ENCODE data around the gene UQCR11. TPM values are rescaled to one million over a fixed set of nuclear protein-coding genes. Genes with fewer than 3 reads are reported as not detected.

The UQCR11 gene
- total and polyA plus RNA-seq, 8 donors: 32.2 to 659 (median 153) TPM

Small RNA genes lying within 50 kb of the gene (small RNA-seq; reads per million reads assigned to genes)
- gene AC005943.2 (0 reads per million in 4 donors), gene RN7SL477P (0 reads per million in 4 donors), gene RNU6-1223P (0 reads per million in 4 donors)

Other genes starting within 250 kb of the UQCR11 start
- gene NDUFS7, start 221.6 kb downstream of the UQCR11 start, total RNA-seq: 100 to 1,000 TPM in 3 of 5 donors, 10 to 100 TPM in 2; 31.6 to 217 (median 102) TPM
- 100 to 1,000 TPM; 107 to 169 (median 138) TPM for gene NDUFS7, start 221.6 kb downstream of the UQCR11 start, polyA plus RNA-seq
- gene GAMT, start 203.9 kb downstream of the UQCR11 start, total RNA-seq: 10 to 100 TPM in 1 of 5 donors, 1 to 10 TPM in 2, not detected in 2; 2.6 to 15.6 (median 4.5) TPM
- gene GAMT, start 203.9 kb downstream of the UQCR11 start, polyA plus RNA-seq: 100 to 1,000 TPM in 1 of 3 donors, 10 to 100 TPM in 2; 26.8 to 102 (median 55.3) TPM
- gene DAZAP1, start 197.9 kb downstream of the UQCR11 start, total RNA-seq: 100 to 1,000 TPM in 1 of 5 donors, 10 to 100 TPM in 4; 21.4 to 124 (median 42.5) TPM
- 10 to 100 TPM; 55.9 to 68.1 (median 63.4) TPM for gene DAZAP1, start 197.9 kb downstream of the UQCR11 start, polyA plus RNA-seq
- 1,000 to 10,000 TPM in 4 of 5 donors, 100 to 1,000 TPM in 1; 428 to 2,471 (median 1,694) TPM for gene RPS15, start 167.1 kb downstream of the UQCR11 start, total RNA-seq
- 1,000 to 10,000 TPM; 2,846 to 4,539 (median 3,866) TPM for gene RPS15, start 167.1 kb downstream of the UQCR11 start, polyA plus RNA-seq
- gene APC2, start 155.3 kb downstream of the UQCR11 start, total RNA-seq: 1 to 10 TPM in 2 of 5 donors, under 1 TPM in 2, not detected in 1; 0.58 to 3.5 (median 2.0) TPM
- under 1 TPM; 0.10 to 0.31 (median 0.15) TPM for gene APC2, start 155.3 kb downstream of the UQCR11 start, polyA plus RNA-seq
- gene C19orf25, start 126.2 kb downstream of the UQCR11 start, total RNA-seq: 10 to 100 TPM in 4 of 5 donors, 1 to 10 TPM in 1; 5.4 to 84.3 (median 21.3) TPM
- gene C19orf25, start 126.2 kb downstream of the UQCR11 start, polyA plus RNA-seq: 10 to 100 TPM; 25.4 to 34.9 (median 32.7) TPM
- gene PCSK4, start 115.1 kb downstream of the UQCR11 start, total RNA-seq: 10 to 100 TPM in 2 of 5 donors, 1 to 10 TPM in 1, not detected in 2; 1.7 to 26.8 (median 19.7) TPM
- gene PCSK4, start 115.1 kb downstream of the UQCR11 start, polyA plus RNA-seq: 1 to 10 TPM; 2.7 to 5.0 (median 3.2) TPM
- 10 to 100 TPM in 1 of 5 donors, 1 to 10 TPM in 1, not detected in 3; 3.7 to 24.3 TPM for gene REEP6, start 114.3 kb downstream of the UQCR11 start, total RNA-seq
- 10 to 100 TPM in 1 of 3 donors, 1 to 10 TPM in 2; 3.5 to 10.1 (median 6.1) TPM for gene REEP6, start 114.3 kb downstream of the UQCR11 start, polyA plus RNA-seq
- 10 to 100 TPM in 1 of 5 donors, 1 to 10 TPM in 2, not detected in 2; 1.7 to 29.5 (median 1.8) TPM for gene ADAMTSL5, start 92.4 kb downstream of the UQCR11 start, total RNA-seq
- 1 to 10 TPM; 1.1 to 5.6 (median 1.4) TPM for gene ADAMTSL5, start 92.4 kb downstream of the UQCR11 start, polyA plus RNA-seq
- not detected for gene PLK5, start 81.4 kb downstream of the UQCR11 start, total RNA-seq
- under 1 TPM in 2 of 3 donors, not detected in 1; 0.12 to 0.80 TPM for gene PLK5, start 81.4 kb downstream of the UQCR11 start, polyA plus RNA-seq
- 10 to 100 TPM in 3 of 5 donors, 1 to 10 TPM in 2; 9.4 to 90.4 (median 20.1) TPM for gene MEX3D, start 37.1 kb downstream of the UQCR11 start, total RNA-seq
- 10 to 100 TPM in 1 of 3 donors, 1 to 10 TPM in 2; 4.9 to 11.8 (median 7.8) TPM for gene MEX3D, start 37.1 kb downstream of the UQCR11 start, polyA plus RNA-seq
- 100 to 1,000 TPM in 1 of 5 donors, 10 to 100 TPM in 4; 39.8 to 154 (median 46.2) TPM for gene MBD3, start 12.6 kb downstream of the UQCR11 start, total RNA-seq
- 100 to 1,000 TPM in 1 of 3 donors, 10 to 100 TPM in 2; 53.2 to 107 (median 61.6) TPM for gene MBD3, start 12.6 kb downstream of the UQCR11 start, polyA plus RNA-seq
- gene TCF3, start 47.2 kb upstream of the UQCR11 start, total RNA-seq: 10 to 100 TPM; 12.8 to 90.2 (median 34.8) TPM
- gene TCF3, start 47.2 kb upstream of the UQCR11 start, polyA plus RNA-seq: 10 to 100 TPM; 30.2 to 34.6 (median 33.7) TPM
- under 1 TPM in 2 of 5 donors, not detected in 3; 0.29 to 0.37 TPM for gene ONECUT3, start 148.0 kb upstream of the UQCR11 start, total RNA-seq
- gene ONECUT3, start 148.0 kb upstream of the UQCR11 start, polyA plus RNA-seq: under 1 TPM in 1 of 3 donors, not detected in 2; 0.13 TPM
- gene ATP8B3, start 206.8 kb upstream of the UQCR11 start, total RNA-seq: 1 to 10 TPM in 1 of 5 donors, not detected in 4; 1.3 TPM
- 1 to 10 TPM in 1 of 3 donors, under 1 TPM in 2; 0.15 to 1.4 (median 0.31) TPM for gene ATP8B3, start 206.8 kb upstream of the UQCR11 start, polyA plus RNA-seq
- gene REXO1, start 243.0 kb upstream of the UQCR11 start, total RNA-seq: 100 to 1,000 TPM in 1 of 5 donors, 10 to 100 TPM in 4; 10.1 to 164 (median 25.7) TPM
- gene REXO1, start 243.0 kb upstream of the UQCR11 start, polyA plus RNA-seq: 10 to 100 TPM; 10.1 to 15.5 (median 15.2) TPM

All from stomach (tissue), 8 donors.